Measurements from ENCODE around the gene MTUS2. TPM values are rescaled to one million over a fixed set of nuclear protein-coding genes. Genes with fewer than 3 reads are reported as not detected.

MTUS2 gene
- total and polyA plus RNA-seq, 2 experiments from 2014 or later: 3.0 to 4.3 TPM

- Histone ChIP-seq H3K27ac (no peak overlapping the region), H3K36me3 (replicated peaks; ENCODE audit: insufficient read depth, low read depth) (no peaks in the 10 kb centered on the region), H3K9me2 (replicated peaks; ENCODE audit: insufficient read depth) (no peaks in the 10 kb centered on the region), H3K4me2 (no peak overlapping the region), H3K9me3 (ENCODE audit: low read depth) (no peaks in the 10 kb centered on the region), H2AFZ (no peak overlapping the region), H3K27me3 (peaks cover 3% of the 10 kb centered on the region), H3K79me2 (no peaks in the 10 kb centered on the region), H3K4me1 (ENCODE audit: insufficient read depth) (no peaks in the 10 kb centered on the region), H4K20me1 (ENCODE audit: insufficient read depth, poor library complexity, severe bottlenecking) (no peaks in the 10 kb centered on the region), H3K4me3 (no peak overlapping the region)
- TF ChIP-seq, protein P1, sequence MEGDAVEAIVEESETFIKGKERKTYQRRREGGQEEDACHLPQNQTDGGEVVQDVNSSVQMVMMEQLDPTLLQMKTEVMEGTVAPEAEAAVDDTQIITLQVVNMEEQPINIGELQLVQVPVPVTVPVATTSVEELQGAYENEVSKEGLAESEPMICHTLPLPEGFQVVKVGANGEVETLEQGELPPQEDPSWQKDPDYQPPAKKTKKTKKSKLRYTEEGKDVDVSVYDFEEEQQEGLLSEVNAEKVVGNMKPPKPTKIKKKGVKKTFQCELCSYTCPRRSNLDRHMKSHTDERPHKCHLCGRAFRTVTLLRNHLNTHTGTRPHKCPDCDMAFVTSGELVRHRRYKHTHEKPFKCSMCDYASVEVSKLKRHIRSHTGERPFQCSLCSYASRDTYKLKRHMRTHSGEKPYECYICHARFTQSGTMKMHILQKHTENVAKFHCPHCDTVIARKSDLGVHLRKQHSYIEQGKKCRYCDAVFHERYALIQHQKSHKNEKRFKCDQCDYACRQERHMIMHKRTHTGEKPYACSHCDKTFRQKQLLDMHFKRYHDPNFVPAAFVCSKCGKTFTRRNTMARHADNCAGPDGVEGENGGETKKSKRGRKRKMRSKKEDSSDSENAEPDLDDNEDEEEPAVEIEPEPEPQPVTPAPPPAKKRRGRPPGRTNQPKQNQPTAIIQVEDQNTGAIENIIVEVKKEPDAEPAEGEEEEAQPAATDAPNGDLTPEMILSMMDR (IDR thresholded peaks at IDR 0.05; ENCODE audit: poor library complexity): peak; percentile 78
- TF ChIP-seq EZH2phosphoT487 (IDR thresholded peaks at IDR 0.05; ENCODE audit: low read depth, severe bottlenecking, unreplicated experiment): no peak
- 13% methylated on average over 8 of the region's 8 CpGs for WGBS (ENCODE audit: low lambda C conversion rate, missing lambda C conversion rate)
- DNase-seq (ENCODE audit: low spot score): peak; percentile 72
Observed at GRCh38 chr13:29369060-29369743, 549.1 kb downstream of the MTUS2 start.

GRCh38 chr13:29379281-29379680 lies 559.1 kb downstream of the MTUS2 start:
- no peak overlapping the region for H2AFZ ChIP-seq
- no peak for DNase-seq (ENCODE audit: low spot score)
- no peak overlapping the region for H3K4me2 ChIP-seq
- H3K9me2 ChIP-seq (replicated peaks; ENCODE audit: insufficient read depth): no peaks in the 10 kb centered on the region
- H3K27ac ChIP-seq: no peak overlapping the region
- no peak for TF ChIP-seq EZH2phosphoT487 (IDR thresholded peaks at IDR 0.05; ENCODE audit: low read depth, severe bottlenecking, unreplicated experiment)
- TF ChIP-seq EZH2 (IDR thresholded peaks at IDR 0.05; ENCODE audit: borderline replicate concordance): no peak
- TF ChIP-seq, protein P1 (IDR thresholded peaks at IDR 0.05; ENCODE audit: poor library complexity): no peak
- 76% methylated on average over 4 of the region's 4 CpGs for WGBS (ENCODE audit: low lambda C conversion rate, missing lambda C conversion rate)
- H3K27me3 ChIP-seq: no peaks in the 10 kb centered on the region
- H3K36me3 ChIP-seq (replicated peaks; ENCODE audit: insufficient read depth, low read depth): no peaks in the 10 kb centered on the region
- H3K79me2 ChIP-seq: no peaks in the 10 kb centered on the region
- no peaks in the 10 kb centered on the region for H3K4me1 ChIP-seq (ENCODE audit: insufficient read depth)
- no peaks in the 10 kb centered on the region for H4K20me1 ChIP-seq (ENCODE audit: insufficient read depth, poor library complexity, severe bottlenecking)
- H3K4me3 ChIP-seq: no peak overlapping the region
- no peaks in the 10 kb centered on the region for H3K9me3 ChIP-seq (ENCODE audit: low read depth)

GRCh38 chr13:29379865-29380264 lies 559.7 kb downstream of the MTUS2 start:
- Histone ChIP-seq H3K79me2 (no peaks in the 10 kb centered on the region), H3K9me3 (ENCODE audit: low read depth) (no peaks in the 10 kb centered on the region), H3K27ac (no peak overlapping the region), H4K20me1 (ENCODE audit: insufficient read depth, poor library complexity, severe bottlenecking) (no peaks in the 10 kb centered on the region), H3K36me3 (replicated peaks; ENCODE audit: insufficient read depth, low read depth) (no peaks in the 10 kb centered on the region), H3K4me1 (ENCODE audit: insufficient read depth) (no peaks in the 10 kb centered on the region), H3K27me3 (no peaks in the 10 kb centered on the region), H2AFZ (no peak overlapping the region), H3K4me2 (no peak overlapping the region), H3K9me2 (replicated peaks; ENCODE audit: insufficient read depth) (no peaks in the 10 kb centered on the region), H3K4me3 (no peak overlapping the region)
- TF ChIP-seq, protein P1 (IDR thresholded peaks at IDR 0.05; ENCODE audit: poor library complexity): no peak
- no peak for TF ChIP-seq EZH2 (IDR thresholded peaks at IDR 0.05; ENCODE audit: borderline replicate concordance)
- no peak for TF ChIP-seq EZH2phosphoT487 (IDR thresholded peaks at IDR 0.05; ENCODE audit: low read depth, severe bottlenecking, unreplicated experiment)
- 0% methylated on average over 1 of the region's 1 CpG for WGBS (ENCODE audit: low lambda C conversion rate, missing lambda C conversion rate)
- DNase-seq (ENCODE audit: low spot score): no peak

Measured in hepatocyte (in vitro differentiated cells).